GM18511 (cell line): ENCODE results near the gene TMEM158.

Experiments
- ATAC-seq: cut with Tn5 transposase; IDR thresholded peaks from one replicate; pipeline ENCODE4 v1.9.1; 2021; ENCODE audit warnings: mild to moderate bottlenecking, moderate library complexity; ENCODE audit not compliant: unreplicated experiment

The TMEM158 gene

GRCh38 chr3:45226206-45226915 is at the start of gene TMEM158:
TSS of gene TMEM158 (minus strand) at chr3:45226287. CDS start at chr3:45226027, 260 bp downstream.
- ATAC-seq, result peak; percentile 73

GRCh38 chr3:45275006-45275704 is 49.1 kb upstream of the TMEM158 start:
- no peak for ATAC-seq

GRCh38 chr3:45273681-45274515 is 47.8 kb upstream of the TMEM158 start:
- ATAC-seq, result no peak

- ATAC-seq, result no peak
Measured at GRCh38 chr3:45272828-45273470, 46.9 kb upstream of the TMEM158 start.

GRCh38 chr3:45272032-45272810 is 46.1 kb upstream of the TMEM158 start:
- no peak for ATAC-seq

GRCh38 chr3:45269952-45270351 is 43.9 kb upstream of the TMEM158 start:
- ATAC-seq, result no peak

- ATAC-seq, result no peak
Measured at GRCh38 chr3:45267097-45267496, 41.0 kb upstream of the TMEM158 start.

- no peak for ATAC-seq
Measured at GRCh38 chr3:45261333-45262110, 35.4 kb upstream of the TMEM158 start.

GRCh38 chr3:45259133-45259532 is 33.0 kb upstream of the TMEM158 start:
- ATAC-seq, result no peak

GRCh38 chr3:45258317-45258716 is 32.2 kb upstream of the TMEM158 start:
- no peak for ATAC-seq

GRCh38 chr3:45253316-45253715 is 27.2 kb upstream of the TMEM158 start:
- ATAC-seq, result no peak

GRCh38 chr3:45252826-45253225 is 26.7 kb upstream of the TMEM158 start:
- ATAC-seq, result no peak

- ATAC-seq, result no peak
Measured at GRCh38 chr3:45249391-45249790, 23.3 kb upstream of the TMEM158 start.

GRCh38 chr3:45246241-45246640 is 20.2 kb upstream of the TMEM158 start:
- no peak for ATAC-seq

- no peak for ATAC-seq
Measured at GRCh38 chr3:45244356-45244755, 18.3 kb upstream of the TMEM158 start.

- no peak for ATAC-seq
Measured at GRCh38 chr3:45241206-45241605, 15.1 kb upstream of the TMEM158 start.

- ATAC-seq, result no peak
Measured at GRCh38 chr3:45240292-45240691, 14.2 kb upstream of the TMEM158 start.

- ATAC-seq, result no peak
Measured at GRCh38 chr3:45239254-45239653, 13.2 kb upstream of the TMEM158 start.

GRCh38 chr3:45236964-45237363 is 10.9 kb upstream of the TMEM158 start:
- ATAC-seq, result no peak

GRCh38 chr3:45235409-45235808 is 9.3 kb upstream of the TMEM158 start:
- ATAC-seq, result no peak
